ENCODE results near the gene CAPZB. TPM values are rescaled to one million over a fixed set of nuclear protein-coding genes. Genes with fewer than 3 reads are reported as not detected.
A peak's percentile ranks its signal among the peaks of the same experiment; 100 is the strongest.

The CAPZB gene
- total and polyA plus RNA-seq, 2 experiments from 2014 or later, result 86.2 to 278 TPM

GRCh38 chr1:19321071-19321470, 164.3 kb downstream of the CAPZB start:
- Histone ChIP-seq H3K4me3 (no peak overlapping the region), H3K9me3 (ENCODE audit: low read depth) (no peaks in the 10 kb centered on the region), H3K36me3 (peaks cover 3% of the 10 kb centered on the region), H3K4me1 (ENCODE audit: low read depth) (no peaks in the 10 kb centered on the region), H3K27me3 (no peaks in the 10 kb centered on the region), H3K27ac (no peak overlapping the region)
- DNase-seq (ENCODE audit: low read depth in 1 of 2, low spot score in 1 of 2), result no peak
- TF ChIP-seq, protein P1, sequence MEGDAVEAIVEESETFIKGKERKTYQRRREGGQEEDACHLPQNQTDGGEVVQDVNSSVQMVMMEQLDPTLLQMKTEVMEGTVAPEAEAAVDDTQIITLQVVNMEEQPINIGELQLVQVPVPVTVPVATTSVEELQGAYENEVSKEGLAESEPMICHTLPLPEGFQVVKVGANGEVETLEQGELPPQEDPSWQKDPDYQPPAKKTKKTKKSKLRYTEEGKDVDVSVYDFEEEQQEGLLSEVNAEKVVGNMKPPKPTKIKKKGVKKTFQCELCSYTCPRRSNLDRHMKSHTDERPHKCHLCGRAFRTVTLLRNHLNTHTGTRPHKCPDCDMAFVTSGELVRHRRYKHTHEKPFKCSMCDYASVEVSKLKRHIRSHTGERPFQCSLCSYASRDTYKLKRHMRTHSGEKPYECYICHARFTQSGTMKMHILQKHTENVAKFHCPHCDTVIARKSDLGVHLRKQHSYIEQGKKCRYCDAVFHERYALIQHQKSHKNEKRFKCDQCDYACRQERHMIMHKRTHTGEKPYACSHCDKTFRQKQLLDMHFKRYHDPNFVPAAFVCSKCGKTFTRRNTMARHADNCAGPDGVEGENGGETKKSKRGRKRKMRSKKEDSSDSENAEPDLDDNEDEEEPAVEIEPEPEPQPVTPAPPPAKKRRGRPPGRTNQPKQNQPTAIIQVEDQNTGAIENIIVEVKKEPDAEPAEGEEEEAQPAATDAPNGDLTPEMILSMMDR (IDR thresholded peaks at IDR 0.05; ENCODE audit: low read depth, low read length), result no peak

DNA sequence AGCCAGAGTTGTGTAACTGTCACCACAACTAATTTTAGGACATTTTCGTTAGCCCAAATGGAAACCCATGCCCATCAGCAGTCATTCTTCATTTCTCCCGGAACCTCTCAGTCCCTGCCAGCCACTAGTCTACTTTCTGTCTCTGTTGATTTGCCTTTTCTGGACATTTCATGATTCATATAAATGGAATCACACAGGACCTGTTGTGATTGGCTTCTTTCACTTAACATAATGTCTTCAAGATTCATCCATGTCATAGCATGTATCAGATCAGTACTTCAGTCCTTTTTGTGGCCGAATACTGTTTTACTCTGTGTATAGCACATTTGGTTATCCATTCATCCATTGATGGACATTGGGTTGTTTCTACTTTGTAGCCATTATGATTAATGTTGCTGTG, 166.1 kb downstream of the CAPZB start:
- H3K4me1 ChIP-seq (ENCODE audit: low read depth), result no peaks in the 10 kb centered on the region
- DNase-seq (ENCODE audit: low read depth in 1 of 2, low spot score in 1 of 2), result no peak
- H3K36me3 ChIP-seq, result no peaks in the 10 kb centered on the region
- H3K9me3 ChIP-seq (ENCODE audit: low read depth), result no peaks in the 10 kb centered on the region
- H3K27me3 ChIP-seq, result no peaks in the 10 kb centered on the region
- no peak overlapping the region for H3K27ac ChIP-seq
- no peak overlapping the region for H3K4me3 ChIP-seq
- TF ChIP-seq, protein P1 (IDR thresholded peaks at IDR 0.05; ENCODE audit: low read depth, low read length), result no peak

DNA sequence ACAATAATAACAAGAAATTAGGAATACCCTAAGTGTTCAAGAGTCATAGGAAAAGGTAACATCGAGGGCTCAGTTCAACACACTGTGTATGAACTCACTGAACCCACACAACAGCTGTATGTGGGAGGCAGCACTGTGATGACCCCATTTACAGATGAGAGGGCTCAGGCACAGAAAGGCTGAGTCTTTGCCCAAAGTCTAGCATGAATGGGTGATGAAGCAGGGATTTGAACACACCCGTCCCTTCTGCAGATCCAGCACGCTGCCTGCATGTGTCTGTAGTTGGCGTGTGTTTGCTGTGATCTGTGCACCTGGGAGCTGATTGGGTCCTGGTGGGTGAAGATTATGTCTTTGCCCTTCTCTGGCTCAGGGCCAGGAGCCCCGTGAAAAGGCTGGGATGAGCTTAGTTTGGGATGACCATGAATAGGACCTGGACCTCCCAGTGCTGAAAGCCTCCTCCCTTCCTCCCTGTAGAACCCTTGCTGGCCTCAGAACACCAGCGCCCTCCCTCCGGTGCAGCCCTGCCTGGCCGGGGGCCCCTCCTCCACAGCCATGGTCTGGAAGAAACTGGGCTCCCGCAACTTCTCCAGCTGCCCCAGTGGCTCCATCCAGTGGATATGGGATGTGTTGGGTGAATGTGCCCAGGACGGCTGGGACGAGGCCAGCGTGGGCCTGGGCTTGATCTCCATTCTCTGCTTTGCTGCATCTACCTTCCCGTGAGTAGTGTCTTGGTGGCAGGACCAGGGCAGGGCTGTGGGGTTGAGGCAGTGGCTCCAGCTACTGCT, 168.0 kb downstream of the CAPZB start:
- no peaks in the 10 kb centered on the region for H3K27me3 ChIP-seq
- H3K9me3 ChIP-seq (ENCODE audit: low read depth), result no peaks in the 10 kb centered on the region
- H3K4me1 ChIP-seq (ENCODE audit: low read depth), result no peaks in the 10 kb centered on the region
- TF ChIP-seq, protein P1 (IDR thresholded peaks at IDR 0.05; ENCODE audit: low read depth, low read length), result no peak
- H3K4me3 ChIP-seq, result no peak overlapping the region
- no peak for DNase-seq (ENCODE audit: low read depth in 1 of 2, low spot score in 1 of 2)
- H3K36me3 ChIP-seq, result no peaks in the 10 kb centered on the region
- H3K27ac ChIP-seq, result no peak overlapping the region

GRCh38 chr1:19315378-19316198, 169.8 kb downstream of the CAPZB start:
- no peaks in the 10 kb centered on the region for H3K27me3 ChIP-seq
- H3K9me3 ChIP-seq (ENCODE audit: low read depth), result no peaks in the 10 kb centered on the region
- TF ChIP-seq, protein P1 (IDR thresholded peaks at IDR 0.05; ENCODE audit: low read depth, low read length), result no peak
- H3K4me1 ChIP-seq (ENCODE audit: low read depth), result no peaks in the 10 kb centered on the region
- no peak overlapping the region for H3K4me3 ChIP-seq
- H3K27ac ChIP-seq, result no peak overlapping the region
- H3K36me3 ChIP-seq, result no peaks in the 10 kb centered on the region
- DNase-seq (ENCODE audit: low read depth in 1 of 2, low spot score in 1 of 2), result peak in 1 of 2 donors; percentile 47

- no peaks in the 10 kb centered on the region for H3K4me1 ChIP-seq (ENCODE audit: low read depth)
- H3K9me3 ChIP-seq (ENCODE audit: low read depth), result no peaks in the 10 kb centered on the region
- no peak overlapping the region for H3K4me3 ChIP-seq
- H3K36me3 ChIP-seq, result no peaks in the 10 kb centered on the region
- no peak overlapping the region for H3K27ac ChIP-seq
- no peak for DNase-seq (ENCODE audit: low read depth in 1 of 2, low spot score in 1 of 2)
- no peaks in the 10 kb centered on the region for H3K27me3 ChIP-seq
- TF ChIP-seq, protein P1 (IDR thresholded peaks at IDR 0.05; ENCODE audit: low read depth, low read length), result no peak
These were observed 171.1 kb downstream of the CAPZB start for GRCh38 chr1:19313961-19314882.
